Activated CD8-positive, alpha-beta memory T cell treated with anti-CD3 and anti-CD28 coated beads, Interleukin-2, amount 50 U/mL, for 4 hours (primary cell): ENCODE measurements around the gene FIG4.
"Not testable (repeated sequence)": the region's sequence is repeated elsewhere in the genome, so short reads cannot be mapped to it uniquely, and the experiment has no call there.

Experiments used
- DNase-seq: peaks from one replicate; pipeline ENCODE4 v3.0.0-alpha.2; 2020

Gene FIG4

DNA sequence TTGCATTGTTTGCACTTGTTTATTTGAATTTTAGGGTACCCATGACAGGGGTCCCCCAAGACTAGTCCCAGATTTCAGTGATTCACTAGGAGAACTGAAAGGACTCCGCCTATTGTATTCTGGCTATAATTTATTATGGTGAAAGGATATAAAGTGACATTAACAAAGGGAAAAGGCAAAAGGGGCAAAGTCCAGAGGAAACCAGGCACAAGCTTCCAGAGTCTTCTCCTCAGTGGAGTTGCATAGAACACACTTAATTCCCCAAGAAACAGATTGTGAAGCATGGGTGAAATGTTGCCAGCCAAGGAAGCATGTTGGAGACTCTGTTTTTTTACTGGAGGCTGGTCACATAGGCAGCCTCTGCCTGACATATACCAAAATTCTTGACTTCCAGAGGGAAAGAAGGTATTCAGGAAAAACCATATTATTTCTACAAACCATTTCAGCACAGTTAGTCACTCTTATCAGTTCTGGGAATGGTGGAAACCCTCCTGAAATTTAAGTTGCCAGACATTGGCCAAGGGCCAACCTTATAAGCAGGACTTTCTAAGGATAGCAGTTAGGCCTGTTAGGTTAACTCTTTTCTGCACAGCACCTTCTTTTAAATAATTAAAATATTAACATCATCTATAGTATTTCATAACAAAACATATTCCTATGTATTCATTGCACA lies 71.8 kb downstream of the FIG4 start:
- no peak for DNase-seq

DNA sequence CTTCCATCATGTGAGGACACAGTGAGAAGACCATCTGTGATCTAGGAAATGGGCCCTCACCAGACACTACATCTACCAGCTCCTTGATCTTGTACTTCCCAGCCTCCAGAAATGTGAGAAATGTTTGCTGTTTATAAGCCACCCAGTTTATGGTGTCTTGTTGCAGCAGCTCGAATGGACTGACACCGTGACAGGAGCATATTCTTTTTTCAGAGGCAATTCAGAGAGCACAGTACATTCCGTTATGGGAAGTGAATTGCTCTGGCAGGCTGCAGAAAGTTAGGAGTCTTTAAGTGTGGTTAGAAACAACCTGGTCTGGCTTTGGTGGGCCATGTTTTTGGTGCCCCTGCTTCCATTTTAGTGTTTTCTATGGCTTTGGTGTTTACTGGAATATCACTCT lies 75.1 kb downstream of the FIG4 start:
- DNase-seq = no peak

DNA sequence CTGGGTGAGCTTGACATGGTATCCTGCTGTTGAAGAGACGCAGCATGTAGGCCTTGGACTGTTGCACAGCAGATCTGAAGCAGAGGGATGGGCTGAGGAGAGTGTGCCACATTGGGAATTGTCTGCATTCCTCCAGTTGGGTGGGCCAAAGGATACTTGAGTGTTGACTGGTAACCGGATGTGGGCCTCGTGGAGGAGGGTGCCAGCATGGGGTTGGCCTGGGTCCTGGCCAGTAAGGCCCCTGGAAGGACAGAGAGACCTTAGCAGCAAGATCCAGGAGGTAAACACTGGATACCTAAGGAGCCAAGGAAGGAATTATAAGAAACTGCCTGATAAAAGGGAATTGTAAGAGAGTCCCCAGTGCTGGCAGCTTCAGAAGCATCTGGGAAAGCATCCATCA lies 76.9 kb downstream of the FIG4 start:
- DNase-seq = no peak

DNA sequence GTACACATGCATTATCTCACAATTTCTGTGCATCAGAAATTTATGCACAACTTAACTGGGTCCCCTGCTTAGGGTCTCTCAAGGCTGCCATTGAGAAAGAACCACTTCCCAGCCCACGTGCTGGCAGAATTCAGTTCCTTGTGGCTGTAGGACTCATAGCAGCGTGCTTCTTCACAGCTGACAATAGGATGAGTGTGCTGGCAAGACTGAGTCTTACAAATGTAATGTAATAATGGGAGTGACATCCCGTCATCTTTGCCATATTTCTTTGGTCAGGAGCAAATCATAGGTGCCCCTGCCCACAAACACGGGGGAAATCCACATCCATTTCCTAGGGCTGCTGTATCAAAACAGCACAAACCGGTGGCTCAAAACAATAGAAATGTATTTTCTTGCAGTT lies 77.4 kb downstream of the FIG4 start:
- no peak for DNase-seq

DNA sequence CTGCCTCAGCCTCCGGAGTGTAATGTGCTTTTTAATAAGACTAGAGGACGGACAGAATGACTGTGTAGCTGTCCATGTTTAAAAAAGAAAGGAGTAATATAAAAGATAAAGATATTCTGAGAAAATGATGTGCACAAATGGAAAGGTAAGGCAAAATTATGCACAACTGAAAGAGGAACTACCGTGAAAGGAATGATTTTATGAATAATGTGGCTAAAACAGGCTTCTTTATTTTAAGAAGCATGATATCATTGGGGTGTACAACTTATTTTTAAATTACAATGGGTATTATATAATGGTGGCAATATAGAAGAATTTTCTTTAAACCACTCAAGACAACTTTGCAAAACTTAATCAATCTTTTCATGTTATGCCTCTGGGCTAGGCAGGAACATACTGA lies 78.1 kb downstream of the FIG4 start:
- DNase-seq = no peak

DNA sequence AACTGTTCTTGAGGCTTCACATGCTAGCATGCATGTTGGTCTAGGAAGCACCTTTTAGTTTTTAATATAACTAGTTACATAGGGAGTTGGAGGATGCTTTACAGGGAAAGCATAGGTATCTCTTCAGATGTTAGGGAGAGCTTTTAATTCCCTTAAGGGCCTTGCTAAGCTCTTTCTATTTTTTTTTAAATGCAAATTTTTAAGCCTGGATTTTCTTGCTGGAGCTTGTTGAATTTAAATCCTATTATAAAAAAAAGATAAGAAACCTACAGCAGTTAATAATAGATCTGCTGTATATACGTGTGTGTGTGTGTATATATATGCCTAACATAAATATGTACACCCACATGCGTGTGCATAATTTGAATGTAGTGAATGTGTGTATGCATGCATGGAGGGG lies 79.0 kb downstream of the FIG4 start:
- DNase-seq = no peak

DNA sequence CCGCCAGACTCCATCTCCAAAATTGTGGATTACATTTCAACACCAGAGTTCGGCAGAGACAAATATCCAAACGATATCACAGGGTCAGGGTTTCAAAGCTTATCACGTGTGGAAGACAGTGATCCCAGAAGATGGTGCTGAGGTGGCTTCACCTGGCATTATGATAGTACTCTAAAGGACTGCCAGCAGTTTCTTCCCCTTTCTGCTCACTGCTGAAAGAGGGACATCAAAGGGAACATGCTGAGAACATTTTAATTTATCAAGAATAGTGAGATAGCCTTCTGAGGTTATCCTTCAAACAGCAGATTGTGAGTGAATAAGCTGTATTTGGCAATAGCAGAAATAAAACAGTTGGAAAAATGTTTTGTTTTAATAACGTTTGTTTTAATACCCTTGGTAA lies 79.7 kb downstream of the FIG4 start:
- no peak for DNase-seq

DNA sequence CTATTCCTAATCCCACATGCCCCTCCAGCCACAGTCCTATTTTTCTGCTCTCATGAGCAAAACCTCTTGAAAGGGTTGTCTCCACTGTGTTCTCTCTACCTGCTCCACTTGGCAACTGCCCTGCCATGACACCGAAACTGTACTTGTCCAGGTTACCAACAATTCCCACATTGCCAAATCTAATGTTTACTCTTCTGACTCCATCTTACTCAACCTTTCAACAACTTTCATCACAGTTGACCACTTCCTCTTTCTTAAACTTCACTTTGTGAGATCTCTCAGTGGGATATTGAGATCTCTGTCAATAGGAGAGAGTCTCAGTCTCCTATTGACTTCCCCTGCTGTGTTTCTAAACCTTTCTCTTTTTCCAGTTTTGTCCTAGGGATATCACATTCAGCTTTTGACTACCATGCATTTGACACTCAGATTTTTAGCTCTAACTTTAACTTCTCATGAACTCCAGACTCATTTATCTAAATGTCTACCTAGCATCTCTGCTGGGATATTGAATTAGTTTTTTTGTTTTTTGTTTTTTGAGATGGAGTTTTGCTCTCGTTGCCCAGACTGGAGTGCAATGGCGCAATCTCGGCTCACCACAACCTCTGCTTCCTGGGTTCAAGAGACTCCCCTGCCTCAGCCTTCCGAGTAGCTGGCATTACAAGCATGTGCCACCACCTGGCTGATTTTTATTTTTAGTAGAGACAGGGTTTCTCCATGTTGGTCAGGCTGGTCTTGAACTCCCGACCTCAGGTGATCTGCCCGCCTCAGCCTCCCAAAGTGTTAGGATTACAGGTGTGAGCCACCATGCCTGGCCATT lies 81.1 kb downstream of the FIG4 start:
- not testable (repeated sequence) for DNase-seq

DNA sequence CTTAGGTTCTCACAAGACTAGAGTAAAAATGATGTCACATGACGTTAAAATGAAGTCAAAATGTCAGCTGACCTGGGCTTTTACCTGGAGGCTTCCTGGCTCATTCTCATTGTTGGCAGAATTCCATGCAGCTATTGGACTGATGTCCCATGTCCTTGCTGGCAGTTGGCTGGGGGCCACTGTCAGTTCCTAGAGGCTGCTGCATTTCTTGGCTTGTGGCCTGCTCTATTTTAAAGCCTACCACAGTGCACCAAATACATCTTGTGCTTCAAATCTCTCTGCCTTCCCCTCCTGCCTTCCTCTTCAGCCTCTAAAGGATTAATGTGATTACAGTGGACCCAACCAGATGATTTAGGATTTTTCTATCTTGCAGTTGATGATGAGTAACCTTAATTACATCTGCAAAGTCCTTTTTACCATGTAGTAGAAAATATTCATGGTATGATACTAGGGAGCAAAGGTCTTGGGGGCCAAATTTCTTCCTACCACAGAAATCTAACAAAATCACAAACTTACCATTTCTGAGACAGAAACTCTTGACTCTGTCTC lies 81.9 kb downstream of the FIG4 start:
- DNase-seq = no peak

DNA sequence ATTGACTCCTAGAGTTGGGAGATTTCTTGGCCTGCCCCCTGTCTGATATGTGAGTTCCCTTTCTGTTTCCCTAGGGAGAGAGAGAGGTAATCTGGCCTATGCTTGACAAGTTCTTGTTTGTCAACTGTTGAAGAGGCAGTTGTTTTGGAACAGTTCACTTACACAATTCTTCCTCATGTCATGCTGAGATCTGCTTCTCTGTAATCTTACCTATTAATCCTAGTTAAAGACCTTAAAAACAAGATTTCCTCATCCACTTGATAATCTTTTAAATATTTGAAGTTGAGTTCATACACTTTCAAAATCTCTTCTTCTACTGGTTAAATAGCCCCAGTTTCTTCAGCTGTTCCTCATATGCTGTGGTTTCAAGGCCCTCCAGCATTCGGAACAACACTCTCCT lies 89.9 kb downstream of the FIG4 start:
- DNase-seq = no peak

DNA sequence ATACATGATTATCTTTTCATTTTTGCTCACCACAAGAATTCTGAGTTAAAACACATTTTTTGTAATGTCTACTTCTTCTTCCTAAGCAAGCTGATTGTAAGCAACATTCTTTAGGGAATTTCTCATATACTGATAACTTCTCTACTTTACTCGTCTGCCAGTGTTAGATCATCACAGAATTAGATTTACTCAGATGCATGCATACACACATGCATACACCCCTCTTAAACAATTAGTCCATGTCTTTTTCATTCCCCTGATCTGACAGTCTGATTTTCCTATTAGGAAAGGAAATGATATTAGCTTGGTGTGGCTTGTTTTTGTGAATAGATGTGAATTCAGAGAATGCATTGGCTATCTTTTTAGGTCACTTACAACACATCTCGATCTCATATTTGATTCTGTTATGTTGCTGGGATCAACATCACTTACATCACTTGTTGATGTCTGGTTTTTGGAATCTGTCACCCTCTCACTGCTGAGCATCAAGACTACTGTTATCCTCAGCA lies 91.4 kb downstream of the FIG4 start:
- DNase-seq = no peak

DNA sequence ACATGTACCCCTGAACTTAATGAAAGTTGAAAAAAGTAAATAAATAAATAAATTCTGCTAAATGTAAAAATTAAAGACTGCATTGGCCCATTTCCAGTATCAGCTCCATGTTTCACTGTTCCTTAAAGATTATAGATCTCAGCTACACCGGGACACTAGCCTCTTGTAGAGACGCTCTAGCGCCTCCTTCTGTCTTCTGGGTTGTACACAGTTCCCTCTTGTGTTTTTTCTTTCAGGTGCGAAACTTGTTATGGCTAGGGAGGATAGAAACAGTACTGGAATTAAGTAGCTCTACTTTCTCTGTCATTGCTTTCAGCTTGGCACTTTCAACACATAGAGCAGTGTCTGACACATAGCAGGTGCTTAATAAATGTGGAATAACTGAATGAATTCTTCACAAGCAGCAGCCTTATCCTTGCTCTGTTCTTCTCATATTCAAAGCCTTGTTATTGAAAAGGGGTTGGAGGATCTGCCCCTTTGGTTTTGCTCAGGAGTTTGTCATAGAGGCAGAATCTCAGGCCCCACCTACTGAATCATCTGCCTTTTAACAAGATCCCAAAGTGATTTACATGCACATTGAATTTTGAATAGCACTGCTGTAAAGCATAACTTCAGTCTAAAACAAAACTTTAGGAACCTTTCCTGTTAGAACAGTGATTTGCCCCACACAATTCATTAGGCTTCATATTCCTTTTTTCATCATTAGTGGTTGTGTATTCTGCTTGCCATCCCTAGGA lies 92.3 kb downstream of the FIG4 start:
- no peak for DNase-seq

DNA sequence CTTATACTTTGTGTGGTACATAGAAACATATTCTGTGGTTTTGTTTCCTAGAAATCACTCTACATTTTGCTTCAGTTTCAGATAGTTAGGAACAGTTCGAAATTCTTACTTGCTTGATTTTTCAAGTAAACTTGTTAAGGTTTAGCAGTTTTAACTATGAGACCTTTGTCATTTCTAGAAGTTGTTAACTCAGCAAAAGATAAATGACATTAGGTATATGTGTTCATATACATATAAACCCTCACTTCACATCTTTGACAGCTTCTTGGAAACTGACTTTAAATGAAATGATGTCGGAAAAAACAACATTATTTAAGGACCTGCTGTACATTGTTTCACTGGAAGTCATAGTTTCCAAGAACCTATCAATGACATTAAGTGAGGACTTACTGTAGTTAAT lies 96.2 kb downstream of the FIG4 start:
- DNase-seq = no peak

DNA sequence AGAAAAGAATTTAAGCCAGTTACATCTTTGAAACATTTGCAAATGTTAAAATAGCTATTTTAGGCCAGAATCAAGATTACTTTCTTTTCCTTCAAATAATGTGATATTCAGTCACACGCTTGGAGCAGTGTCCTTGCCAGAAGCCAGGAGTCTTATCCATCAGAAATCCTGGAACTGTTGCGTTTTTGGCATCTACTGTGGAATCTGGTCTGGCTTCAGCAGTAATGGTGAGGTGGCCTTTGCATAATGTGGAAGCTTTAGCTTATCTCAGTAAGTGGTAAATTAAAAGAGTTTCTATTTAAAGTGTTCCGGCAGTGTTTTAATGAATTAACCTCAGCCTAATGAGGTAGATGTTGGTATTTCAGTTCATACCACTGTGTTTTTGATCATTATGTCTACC lies 97.6 kb downstream of the FIG4 start:
- no peak for DNase-seq

DNA sequence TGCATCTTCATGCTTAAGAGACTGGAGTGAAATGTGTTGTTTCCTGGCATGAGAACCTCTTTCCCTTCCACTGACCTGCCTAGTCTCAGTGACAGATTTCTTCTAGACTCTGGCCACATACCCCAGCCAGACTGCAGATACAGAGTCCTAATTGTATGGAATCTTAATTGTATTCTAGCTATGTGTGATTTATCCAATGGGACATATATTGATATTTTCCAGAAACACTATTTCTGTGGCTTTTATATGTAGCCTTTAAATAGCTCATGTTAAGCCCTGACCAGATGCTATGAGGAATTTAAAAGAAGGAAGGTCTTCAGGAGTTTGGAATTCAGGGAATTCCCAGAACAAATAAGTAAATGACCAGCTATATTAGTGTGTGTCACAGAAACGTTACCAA lies 99.0 kb downstream of the FIG4 start:
- no peak for DNase-seq

DNA sequence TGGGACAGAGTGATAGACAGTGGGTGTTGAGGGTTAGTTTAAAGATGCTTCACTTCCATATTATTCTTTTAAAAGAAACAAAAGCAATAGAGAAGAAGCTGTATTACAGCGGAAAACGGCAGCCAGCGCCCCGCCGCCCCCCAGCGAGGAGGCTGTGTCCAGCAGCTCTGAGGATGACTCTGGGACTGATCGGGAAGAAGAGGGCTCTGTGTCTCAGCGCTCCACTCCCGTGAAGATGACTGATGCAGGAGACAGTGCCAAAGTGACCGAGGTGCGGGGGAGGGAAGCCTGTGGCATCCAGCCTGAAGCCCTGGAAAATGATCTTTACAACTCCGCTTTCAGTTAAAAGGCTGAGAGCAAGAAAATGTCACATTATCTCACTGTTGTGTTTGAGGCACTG lies 100.2 kb downstream of the FIG4 start:
- no peak for DNase-seq

DNA sequence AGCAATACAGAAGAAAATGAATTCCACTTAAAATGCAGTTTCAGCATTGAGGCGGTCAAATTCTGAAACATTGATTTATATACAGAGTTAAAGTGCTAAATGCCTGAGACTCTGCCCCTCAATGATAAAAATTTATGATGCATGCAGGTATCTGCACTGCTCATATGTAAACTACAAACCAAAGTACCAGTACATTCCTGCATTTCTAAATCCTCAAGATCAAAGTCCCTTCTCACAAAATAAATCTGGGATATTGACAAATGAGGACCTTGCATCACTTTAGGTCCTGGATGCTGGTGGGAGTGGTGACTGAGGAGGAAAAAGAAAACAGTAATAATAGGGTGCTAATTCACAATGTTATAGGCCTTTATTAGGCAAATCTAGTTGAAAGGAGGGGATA lies 101.9 kb downstream of the FIG4 start:
- no peak for DNase-seq

DNA sequence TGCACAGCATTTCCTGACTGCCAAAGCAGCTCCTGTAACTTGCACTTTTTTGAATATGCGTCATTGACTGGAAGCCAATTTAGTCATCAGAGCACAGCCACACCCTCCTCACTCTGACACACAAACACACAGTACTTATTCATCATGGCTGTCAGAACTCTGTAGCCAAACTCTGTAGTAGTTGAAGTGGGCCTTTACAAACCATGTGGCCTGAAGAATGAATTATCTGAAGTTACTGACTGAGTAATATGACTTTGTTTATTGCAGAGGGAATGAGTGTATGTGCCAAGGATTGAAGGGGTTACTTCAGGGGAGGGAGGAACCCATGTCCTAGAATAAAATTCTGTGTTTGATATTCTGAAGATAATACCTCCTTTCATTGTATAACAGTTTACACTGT lies 102.7 kb downstream of the FIG4 start:
- DNase-seq = no peak

DNA sequence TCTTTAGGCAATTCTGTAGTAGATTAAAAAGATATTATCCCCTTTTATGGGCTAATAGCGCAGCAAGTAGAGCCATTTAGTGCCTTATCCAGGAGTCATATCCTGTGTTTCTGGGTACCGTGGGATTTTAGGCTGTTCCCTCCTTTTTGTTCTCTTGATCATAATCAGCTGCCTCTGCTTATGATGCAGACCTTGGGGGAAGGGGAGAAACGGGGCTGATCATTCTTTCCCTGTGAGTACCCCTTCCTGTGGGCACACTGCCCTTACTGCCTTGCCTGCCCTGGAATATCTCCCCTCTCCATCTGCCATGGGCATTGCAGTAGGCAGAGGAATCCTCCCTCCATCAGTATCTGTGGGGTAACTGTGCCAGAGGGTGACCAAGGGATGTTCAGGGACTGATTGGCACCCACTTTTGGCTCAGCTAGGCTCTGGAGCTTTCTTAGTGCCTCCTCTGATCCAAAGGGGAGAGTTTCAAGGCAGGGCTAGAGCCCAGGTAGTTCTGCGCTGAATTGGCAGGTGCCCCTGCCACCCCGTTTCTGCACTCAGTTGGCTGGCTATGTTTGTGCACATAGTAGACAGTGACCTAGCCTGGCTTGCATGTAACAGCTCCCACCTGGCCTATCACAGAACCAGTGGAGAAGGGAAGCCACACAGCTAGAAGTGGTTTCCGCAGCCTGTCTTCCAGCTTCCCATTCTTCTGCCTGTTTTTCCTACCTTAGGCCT lies 103.3 kb downstream of the FIG4 start:
- no peak for DNase-seq

DNA sequence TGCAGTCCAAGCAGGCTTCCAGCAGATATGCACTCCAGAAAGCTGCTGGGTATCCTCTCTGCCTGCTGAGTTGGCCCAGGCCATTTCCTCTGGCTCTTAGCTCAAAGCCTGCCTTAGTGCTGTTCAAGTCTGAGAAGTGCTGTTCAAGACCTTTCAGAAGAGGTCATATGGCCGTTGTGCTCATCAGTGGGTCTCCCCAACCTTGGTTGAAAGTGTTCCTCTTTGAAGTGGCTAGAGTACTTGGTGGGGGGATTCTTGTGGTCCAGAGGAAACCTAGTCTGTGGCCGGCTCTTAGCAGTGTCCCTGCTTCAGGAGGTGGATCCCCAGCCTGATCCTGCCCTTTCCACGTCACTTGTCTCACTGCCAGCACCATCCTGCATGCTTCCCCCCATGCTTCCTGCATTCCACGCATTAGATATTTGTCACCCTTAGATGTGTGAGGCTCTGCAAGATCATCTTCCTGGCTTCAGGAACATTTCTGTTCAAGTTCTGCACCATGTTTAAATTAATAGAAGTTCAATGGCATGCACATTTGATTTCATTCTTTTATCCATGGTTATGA lies 105.0 kb downstream of the FIG4 start:
- DNase-seq = no peak

DNA sequence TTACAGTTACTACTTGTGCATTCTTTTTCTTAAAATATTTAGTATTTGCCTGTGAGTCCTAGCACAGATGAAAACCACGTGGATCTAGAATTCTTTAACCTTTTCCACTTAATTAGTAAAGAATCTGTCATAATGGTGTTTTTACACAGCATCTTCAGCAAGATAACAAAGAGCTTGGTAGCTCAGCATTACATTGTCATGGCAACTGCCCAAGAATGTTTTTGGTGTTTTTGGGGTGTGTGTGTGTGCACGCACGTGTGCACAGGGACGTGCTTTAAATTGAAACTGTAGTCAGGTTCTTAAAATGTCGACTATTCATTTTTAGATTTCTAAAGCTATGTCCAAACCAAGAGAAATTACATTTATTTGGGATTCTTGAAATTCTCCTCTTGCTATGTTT lies 108.0 kb downstream of the FIG4 start:
- DNase-seq = no peak

DNA sequence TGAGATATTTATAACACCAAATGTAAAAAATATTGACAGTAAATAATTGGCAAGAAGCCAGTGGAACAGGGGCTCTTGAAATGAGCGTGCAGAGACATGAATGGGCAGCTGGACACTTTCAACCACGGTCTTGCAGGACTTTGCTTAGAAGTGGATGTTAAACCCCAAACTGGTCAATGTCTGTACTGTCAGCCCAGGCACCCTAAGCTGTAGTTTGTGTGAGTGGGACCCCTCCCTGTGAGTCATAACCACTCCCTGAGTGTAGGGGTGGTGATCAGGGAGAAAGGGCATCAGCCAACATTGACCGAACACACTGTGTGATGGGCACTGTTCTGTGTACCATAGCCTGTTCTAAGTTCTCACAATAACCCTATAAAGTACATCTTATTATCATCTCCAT lies 108.6 kb downstream of the FIG4 start:
- no peak for DNase-seq

DNA sequence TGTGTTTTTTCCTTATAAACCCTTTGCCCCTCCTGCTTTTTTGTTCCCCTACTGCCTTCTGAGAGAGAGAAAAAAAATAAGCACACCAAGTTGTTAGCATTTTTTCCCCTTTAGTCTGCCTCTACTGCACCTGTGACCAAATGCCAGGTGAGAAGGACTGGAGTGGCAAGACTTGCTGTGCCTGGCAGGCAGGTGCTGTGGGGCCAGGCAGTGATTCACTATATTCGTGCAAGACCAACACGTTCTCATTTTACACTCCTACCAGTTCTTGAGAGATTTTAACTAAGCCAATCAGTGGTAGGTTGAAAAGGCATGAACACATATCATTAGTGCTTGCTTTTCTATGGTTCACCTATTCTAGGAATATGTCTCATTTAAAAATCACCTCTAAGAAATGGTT lies 109.7 kb downstream of the FIG4 start:
- no peak for DNase-seq
